Measurements from ENCODE around the gene ZNF821. TPM values are rescaled to one million over a fixed set of nuclear protein-coding genes. Genes with fewer than 3 reads are reported as not detected.

The ZNF821 gene
- total and polyA plus RNA-seq, 7 donors, result 0.87 to 6.1 (median 3.9) TPM

DNA sequence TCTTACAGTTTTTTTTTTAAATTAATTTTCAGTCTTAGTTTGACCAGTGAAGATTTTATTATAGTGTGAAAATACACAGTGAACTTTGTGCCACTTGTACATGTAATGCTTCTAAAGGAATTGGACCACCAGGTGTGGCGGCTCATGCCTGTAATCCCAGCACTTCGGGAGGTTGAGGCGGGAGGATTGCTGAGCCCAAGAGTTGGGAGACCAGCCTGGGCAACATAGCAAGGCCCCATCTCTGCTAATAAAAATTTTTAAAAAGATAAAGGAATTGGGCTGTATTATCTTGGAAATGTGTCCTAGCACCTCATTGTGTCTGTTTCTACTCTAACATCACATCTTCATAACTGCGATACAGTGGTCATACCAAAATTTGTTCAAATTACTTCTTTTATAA lies 15.2 kb upstream of the ZNF821 start:
- no peak for DNase-seq
- Histone ChIP-seq H3K4me3 (no peak overlapping the region), H3K27me3 (ENCODE audit: insufficient read depth in 3 of 3, low read length in 2 of 3) (no peaks in the 10 kb centered on the region), H3K9me3 (no peaks in the 10 kb centered on the region), H3K36me3 (ENCODE audit: insufficient read depth in 1 of 2, low read depth in 1 of 2) (no peaks in the 10 kb centered on the region), H3K27ac (no peak overlapping the region), H3K4me1 (peaks cover 39% of the 10 kb centered on the region)
- intact Hi-C loops (cut with DNase I), result loop anchor here (5.0 kb wide), 4 partner anchors 52 to 108 kb away; partner anchors contain the start of genes AP1G1 (in 1 of the 2), ATXN1L (in 1 of the 2) and DHODH (in 1 of the 2)
- ATAC-seq, result no peak
- TF ChIP-seq, protein P1, sequence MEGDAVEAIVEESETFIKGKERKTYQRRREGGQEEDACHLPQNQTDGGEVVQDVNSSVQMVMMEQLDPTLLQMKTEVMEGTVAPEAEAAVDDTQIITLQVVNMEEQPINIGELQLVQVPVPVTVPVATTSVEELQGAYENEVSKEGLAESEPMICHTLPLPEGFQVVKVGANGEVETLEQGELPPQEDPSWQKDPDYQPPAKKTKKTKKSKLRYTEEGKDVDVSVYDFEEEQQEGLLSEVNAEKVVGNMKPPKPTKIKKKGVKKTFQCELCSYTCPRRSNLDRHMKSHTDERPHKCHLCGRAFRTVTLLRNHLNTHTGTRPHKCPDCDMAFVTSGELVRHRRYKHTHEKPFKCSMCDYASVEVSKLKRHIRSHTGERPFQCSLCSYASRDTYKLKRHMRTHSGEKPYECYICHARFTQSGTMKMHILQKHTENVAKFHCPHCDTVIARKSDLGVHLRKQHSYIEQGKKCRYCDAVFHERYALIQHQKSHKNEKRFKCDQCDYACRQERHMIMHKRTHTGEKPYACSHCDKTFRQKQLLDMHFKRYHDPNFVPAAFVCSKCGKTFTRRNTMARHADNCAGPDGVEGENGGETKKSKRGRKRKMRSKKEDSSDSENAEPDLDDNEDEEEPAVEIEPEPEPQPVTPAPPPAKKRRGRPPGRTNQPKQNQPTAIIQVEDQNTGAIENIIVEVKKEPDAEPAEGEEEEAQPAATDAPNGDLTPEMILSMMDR (IDR thresholded peaks at IDR 0.05), result no peak
- WGBS, 3 donors, result 88 to 94% (median 89%) methylated on average over 4 of the region's 4 CpGs

DNA sequence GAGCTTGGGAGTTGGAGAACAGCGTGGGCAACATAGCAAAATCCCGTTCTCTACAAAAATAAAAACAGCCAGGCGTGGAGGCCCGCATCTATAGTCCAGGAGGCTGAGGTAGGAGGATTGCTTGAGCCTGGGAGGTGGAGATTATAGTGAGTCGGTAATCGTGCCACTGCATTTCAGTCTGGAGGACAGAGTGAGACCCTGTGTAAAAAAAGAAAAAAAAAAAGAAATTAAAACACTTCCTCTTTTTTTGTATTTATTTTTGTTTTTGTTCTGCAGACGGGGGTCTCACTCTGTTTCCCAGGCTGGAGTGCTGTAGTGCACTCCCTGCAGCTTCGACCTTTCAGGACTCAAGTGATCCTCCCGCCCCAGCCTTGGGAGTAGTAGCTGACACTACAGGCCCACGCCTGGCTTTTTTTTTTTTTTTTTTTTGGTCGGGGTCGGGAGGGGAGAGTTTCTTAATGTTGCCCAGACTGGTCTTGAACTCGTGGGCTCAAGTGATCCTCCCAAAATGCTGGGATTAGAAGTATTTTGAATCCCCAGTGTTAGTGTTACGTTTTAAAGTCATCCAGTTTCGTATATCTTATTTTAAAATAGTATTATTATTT lies 12.9 kb upstream of the ZNF821 start:
- no peaks in the 10 kb centered on the region for H3K27me3 ChIP-seq (ENCODE audit: insufficient read depth in 3 of 3, low read length in 2 of 3)
- peak overlapping the region; percentile 81 for H3K4me3 ChIP-seq
- no peak for ATAC-seq
- WGBS, 3 donors, result 50 to 62% (median 57%) methylated on average over 13 to 15 of the region's 15 CpGs
- intact Hi-C loops (cut with DNase I), result loop anchor here (5.0 kb wide), 4 partner anchors 50 to 110 kb away; partner anchors contain the start of genes AP1G1 (in 1 of the 2), ATXN1L (in 1 of the 2) and DHODH (in 1 of the 2)
- no peaks in the 10 kb centered on the region for H3K9me3 ChIP-seq
- TF ChIP-seq, protein P1 (IDR thresholded peaks at IDR 0.05), result no peak
- H3K27ac ChIP-seq, result peak overlapping the region; percentile 91
- DNase-seq, result no peak
- no peaks in the 10 kb centered on the region for H3K36me3 ChIP-seq (ENCODE audit: insufficient read depth in 1 of 2, low read depth in 1 of 2)
- peaks cover 33% of the 10 kb centered on the region for H3K4me1 ChIP-seq

DNA sequence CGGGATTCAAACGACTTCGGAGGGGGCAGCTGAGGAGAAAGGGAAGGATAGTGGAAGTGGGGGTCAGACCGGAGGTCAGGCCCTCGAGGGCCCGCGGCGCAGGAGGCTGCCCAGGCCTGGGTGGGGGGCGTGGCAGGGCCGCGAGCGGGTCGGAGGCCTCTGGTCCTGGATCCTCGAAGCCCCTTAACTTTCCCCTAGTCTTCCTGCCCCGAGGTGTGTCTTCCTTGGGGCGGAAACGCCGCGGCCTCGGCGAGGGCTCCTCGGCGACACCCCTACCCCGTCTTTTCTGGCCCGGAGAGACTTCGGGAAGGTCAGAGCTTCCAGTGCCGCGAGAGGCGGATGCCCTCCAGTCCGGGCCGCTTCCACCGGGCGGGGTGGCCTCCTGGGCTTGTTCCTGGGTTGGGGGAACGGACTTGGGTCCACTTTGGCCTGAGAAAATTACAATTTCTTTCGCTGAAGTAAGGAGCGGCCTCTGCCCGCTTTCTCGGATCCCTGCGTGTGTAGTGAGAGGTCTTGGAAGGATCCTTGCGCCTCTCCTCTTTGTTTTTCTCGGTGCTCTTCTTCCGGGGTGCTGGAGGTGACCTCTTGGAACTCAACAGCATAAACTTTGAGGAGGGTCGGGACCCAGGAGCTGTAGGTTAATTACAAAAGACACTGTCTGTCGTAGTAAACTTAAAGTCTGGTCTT lies 11.8 kb upstream of the ZNF821 start:
- ATAC-seq, result peak; percentile 31 to 56 (median 40)
- peak overlapping the region; percentile 91 for H3K27ac ChIP-seq
- H3K4me1 ChIP-seq, result peaks cover 33% of the 10 kb centered on the region
- intact Hi-C loops (cut with DNase I), result loop anchor here (5.0 kb wide), 4 partner anchors 49 to 111 kb away; partner anchors contain the start of genes AP1G1 (in 1 of the 2), ATXN1L (in 1 of the 2) and DHODH (in 1 of the 2)
- H3K36me3 ChIP-seq (ENCODE audit: insufficient read depth in 1 of 2, low read depth in 1 of 2), result no peaks in the 10 kb centered on the region
- H3K4me3 ChIP-seq, result peak overlapping the region; percentile 81
- WGBS, 3 donors, result 0 to 1% (median 0%) methylated on average over 39 to 44 of the region's 44 CpGs
- TF ChIP-seq, protein P1 (IDR thresholded peaks at IDR 0.05), result no peak
- DNase-seq, result peak; percentile 50 to 69
- no peaks in the 10 kb centered on the region for H3K27me3 ChIP-seq (ENCODE audit: insufficient read depth in 3 of 3, low read length in 2 of 3)
- H3K9me3 ChIP-seq, result no peaks in the 10 kb centered on the region

DNA sequence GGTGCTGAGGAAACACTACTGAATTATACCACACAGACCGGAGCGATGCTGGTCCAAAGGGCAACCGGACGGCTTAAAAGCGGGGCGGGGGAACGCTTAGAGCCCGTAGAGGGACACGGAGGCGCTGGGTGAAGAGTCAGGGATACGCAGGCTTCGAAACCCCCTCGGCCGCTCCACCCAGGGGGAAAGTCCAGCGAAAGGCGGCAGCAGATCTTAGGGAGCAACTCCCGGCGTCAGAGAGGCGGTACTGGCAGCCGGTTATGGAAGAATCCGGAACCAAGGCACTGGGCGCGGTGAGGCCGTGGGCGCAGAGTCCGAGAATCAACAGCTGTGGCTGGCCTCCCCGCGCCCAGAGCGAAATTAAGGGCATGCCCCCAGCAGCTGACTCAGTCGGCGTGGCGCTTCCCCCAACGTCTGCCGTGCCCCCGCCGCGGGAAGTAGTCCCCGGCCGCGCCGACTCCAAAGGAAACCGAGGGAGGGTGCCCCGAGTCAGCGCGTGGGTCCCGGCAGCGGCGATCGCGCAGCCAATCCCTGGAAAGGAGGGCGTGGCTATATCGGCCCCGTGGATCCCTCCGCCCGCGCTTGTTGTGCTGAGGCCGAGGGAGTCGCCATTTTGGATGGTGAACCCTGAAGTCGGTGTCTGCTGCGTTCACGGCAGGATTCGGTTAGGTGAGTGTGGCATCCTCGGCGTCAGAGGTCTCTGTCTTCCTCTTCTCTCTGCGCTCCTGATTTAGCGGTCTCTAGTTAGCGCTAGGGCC lies 11.1 kb upstream of the ZNF821 start, which contains the start of gene IST1:
Gene IST1, plus strand, starts transcription at position 611 of the 758 bp plus-strand sequence. CDS start 20,110 bp downstream, outside the sequence.
- Histone ChIP-seq H3K27me3 (ENCODE audit: insufficient read depth in 3 of 3, low read length in 2 of 3) (no peaks in the 10 kb centered on the region), H3K36me3 (ENCODE audit: insufficient read depth in 1 of 2, low read depth in 1 of 2) (no peaks in the 10 kb centered on the region), H3K27ac (peak within 1 kb of the TSS; percentile 91), H3K4me3 (peak within 1 kb of the TSS; percentile 81), H3K4me1 (peaks cover 28% of the 10 kb centered on the region), H3K9me3 (no peaks in the 10 kb centered on the region)
- DNase-seq, result peak; percentile 99
- TF ChIP-seq, protein P1 (IDR thresholded peaks at IDR 0.05), result no peak
- WGBS, 3 donors, result 0 to 1% (median 0%) methylated on average over 52 to 67 of the region's 67 CpGs
- ATAC-seq, result peak; percentile 95 to 98 (median 98)
- intact Hi-C loops (cut with DNase I), result loop anchor here (5.0 kb wide), 4 partner anchors 48 to 112 kb away; partner anchors contain the start of genes AP1G1 (in 1 of the 2), ATXN1L (in 1 of the 2) and DHODH (in 1 of the 2)
